Omental fat pad (tissue), 4 donors: ENCODE results near the gene PLXNC1. TPM values are rescaled to one million over a fixed set of nuclear protein-coding genes. Genes with fewer than 3 reads are reported as not detected.

Experiments
- ATAC-seq: fragments of 150-250 bp; one replicate; pipeline ENCODE4 v1.9.1; 2016; ENCODE audit warnings: mild to moderate bottlenecking, moderate library complexity; ENCODE audit not compliant: low FRiP score
- DNase-seq: peaks from one replicate; pipeline ENCODE4 v3.0.0-alpha.2; 2019; ENCODE audit warnings: low spot score
- CTCF ChIP-seq, 3 donors: fragments of 450-650 bp; IDR thresholded peaks; one replicate each; pipeline ENCODE4 v1.5.1; 2016 to 2017; ENCODE audit warnings: antibody characterized with exemption in 3 of 3, mild to moderate bottlenecking in 3 of 3, moderate library complexity in 2 of 3
- total RNA-seq, 4 donors: library from RNA; depleted of rRNA; stranded (reverse); fragments of >200 nt; gene quantifications; one replicate each; pipeline ENCODE4 v1.1.0, GENCODE V29; 2016

Gene PLXNC1
- total RNA-seq, 4 donors from 2014 or later, result 4.2 to 42.7 (median 8.6) TPM

DNA sequence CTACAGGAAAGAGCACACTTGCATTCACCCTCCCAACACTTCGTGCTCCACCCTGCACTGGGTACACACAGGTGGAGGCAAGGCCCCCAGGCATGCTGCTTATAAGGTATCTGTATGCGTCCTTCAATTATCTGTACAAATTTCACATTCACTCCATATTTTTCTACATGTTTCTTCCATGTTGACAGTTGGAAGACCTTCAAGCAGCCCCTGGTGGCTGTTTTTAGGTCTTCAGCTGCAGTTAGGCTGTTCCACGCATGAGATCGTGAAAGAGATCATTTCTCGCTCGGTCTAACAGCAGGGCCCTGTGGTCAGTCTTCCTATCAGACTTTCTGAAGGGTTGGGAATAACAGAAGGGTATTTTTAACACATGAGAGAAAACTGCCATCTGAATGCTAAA lies 47.1 kb downstream of the PLXNC1 start:
- ATAC-seq (no peak), DNase-seq (no peak)
- no peak for TF ChIP-seq CTCF (IDR thresholded peaks at IDR 0.05)

GRCh38 chr12:94198469-94198868 lies 50.1 kb downstream of the PLXNC1 start:
- ATAC-seq (no peak), DNase-seq (no peak)
- TF ChIP-seq CTCF (IDR thresholded peaks at IDR 0.05), result no peak

DNA sequence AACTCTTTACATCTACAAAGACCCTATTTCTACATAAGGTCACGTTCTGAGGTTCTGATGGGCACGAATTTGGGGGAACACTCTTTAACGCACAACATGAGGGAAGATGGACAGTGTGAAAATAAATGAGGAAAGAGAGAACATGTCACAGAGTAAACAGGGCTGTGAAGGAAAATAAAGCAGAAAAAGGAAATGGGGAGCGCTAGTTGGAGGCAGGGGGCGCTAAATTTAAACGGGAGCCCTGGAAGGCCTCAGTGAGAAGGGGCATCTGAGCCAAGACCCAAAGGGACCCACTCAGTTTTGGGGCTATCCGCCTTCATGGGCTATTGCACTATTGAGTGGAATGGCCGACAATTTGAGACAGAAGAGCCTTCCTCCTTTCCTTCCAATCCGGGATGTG lies 50.5 kb downstream of the PLXNC1 start:
- no peak for ATAC-seq
- no peak for TF ChIP-seq CTCF (IDR thresholded peaks at IDR 0.05)
- DNase-seq, result no peak

DNA sequence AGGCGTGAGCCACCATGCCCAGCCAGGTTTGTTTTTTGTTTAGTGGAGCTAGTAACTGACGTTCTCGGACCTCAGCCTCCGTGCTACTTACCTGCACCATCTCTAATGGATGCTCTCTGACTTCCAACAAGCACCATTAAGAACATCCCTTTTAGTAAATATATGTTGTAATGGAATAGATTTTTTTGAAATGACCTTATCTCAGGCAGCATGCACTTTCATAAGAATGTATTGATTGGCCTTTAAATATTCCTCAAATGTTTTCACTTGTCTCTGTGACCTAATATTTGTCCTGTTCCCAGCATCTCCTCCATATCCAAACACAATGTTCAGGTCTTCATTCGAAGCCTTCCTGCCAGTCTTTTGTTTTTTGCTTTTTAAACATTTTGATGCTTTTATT lies 51.7 kb downstream of the PLXNC1 start:
- DNase-seq (no peak), ATAC-seq (no peak)
- no peak for TF ChIP-seq CTCF (IDR thresholded peaks at IDR 0.05)

DNA sequence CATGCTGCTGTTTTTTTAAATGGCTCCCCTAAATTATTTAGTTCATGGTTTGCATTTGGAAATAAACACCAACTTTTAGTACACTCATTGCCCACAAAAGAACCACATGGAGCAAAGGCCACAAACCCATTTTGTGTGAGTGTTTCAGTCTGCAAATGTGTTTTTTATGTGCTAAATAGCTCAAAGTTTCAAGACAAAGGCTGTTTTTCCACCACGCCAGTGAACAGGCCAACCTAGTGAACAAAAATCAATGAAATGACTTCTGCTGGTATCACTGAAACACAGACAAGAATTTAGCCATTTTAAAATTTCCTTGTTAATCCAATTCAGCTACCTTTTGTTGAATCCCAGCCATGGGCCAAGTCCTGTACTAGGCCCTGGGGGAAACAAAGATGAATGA lies 52.3 kb downstream of the PLXNC1 start:
- no peak for TF ChIP-seq CTCF (IDR thresholded peaks at IDR 0.05)
- ATAC-seq (no peak), DNase-seq (no peak)

DNA sequence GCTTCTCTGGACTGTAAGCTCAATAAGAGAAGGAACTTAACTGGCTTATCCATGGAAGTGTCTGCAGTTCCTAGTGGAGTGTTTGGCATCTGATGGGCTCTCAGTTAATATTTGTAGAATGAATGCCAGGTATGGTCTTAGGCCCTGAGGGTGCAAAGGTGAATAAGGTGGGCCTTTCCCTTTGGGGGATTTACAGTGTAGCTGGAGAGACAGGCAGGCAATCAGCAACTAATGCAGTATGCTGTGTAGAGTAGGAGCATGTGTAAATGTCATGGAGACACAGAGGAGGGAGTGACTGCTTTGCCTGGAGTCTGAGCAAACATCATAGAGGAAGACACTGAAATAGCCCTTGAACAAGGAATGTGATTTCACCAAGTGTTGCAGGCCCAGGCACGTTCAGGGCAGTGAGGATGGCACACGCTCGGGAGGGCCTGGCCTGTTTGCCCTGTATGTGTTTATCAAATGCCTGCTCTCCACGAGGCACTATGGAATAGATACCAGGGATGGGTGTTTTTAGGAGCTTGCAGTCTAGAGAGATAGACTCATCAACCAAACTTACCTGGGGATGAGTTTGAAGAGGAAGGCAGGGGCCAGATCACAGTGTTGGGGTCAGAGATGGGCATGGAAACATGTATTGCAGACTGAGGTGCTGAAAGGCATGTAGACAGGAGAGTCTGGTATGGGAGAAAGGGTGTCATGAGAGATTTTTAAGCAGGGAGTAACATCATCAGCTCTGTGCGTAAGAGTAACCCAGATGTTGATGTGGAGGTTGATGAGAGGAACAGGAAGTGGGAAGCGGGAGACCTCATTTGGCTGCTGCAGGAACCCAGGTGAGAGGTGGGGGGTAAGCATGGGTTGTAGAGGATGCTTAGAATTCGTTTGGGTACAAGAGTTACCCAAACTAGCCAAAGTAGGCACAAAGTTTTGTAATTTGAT lies 54.1 kb downstream of the PLXNC1 start:
- DNase-seq (no peak), ATAC-seq (no peak)
- no peak for TF ChIP-seq CTCF (IDR thresholded peaks at IDR 0.05)

DNA sequence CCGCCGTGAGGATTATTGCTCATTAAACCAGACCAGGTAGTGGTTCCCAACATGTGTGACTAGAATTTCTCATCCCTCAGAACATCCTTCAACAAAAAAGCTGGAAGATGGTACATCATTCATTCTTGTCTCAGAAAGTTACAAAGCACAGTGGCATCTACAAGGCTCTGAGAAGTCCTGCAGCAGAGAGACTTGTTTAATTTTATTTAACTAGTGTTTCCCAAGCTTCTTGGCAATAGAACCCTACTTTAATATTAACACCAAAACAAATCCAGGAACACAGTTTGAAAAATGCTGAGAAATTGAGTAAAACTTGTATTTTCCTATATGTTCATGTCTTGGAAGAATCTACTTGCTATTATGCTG lies 54.8 kb downstream of the PLXNC1 start:
- DNase-seq (no peak), ATAC-seq (no peak)
- no peak for TF ChIP-seq CTCF (IDR thresholded peaks at IDR 0.05)
